ENCODE measurements around the gene AMBRA1.

- TF ChIP-seq EP300 (IDR thresholded peaks at IDR 0.05; ENCODE audit: borderline replicate concordance) (no peak), RAD21 (IDR thresholded peaks at IDR 0.05; ENCODE audit: low read depth) (no peak), TEAD4 (IDR thresholded peaks at IDR 0.05) (no peak), EGR1 (IDR thresholded peaks at IDR 0.05) (no peak), NFIC (IDR thresholded peaks at IDR 0.05) (no peak), REST (IDR thresholded peaks at IDR 0.05; ENCODE audit: low read depth) (no peak), TAF1 (IDR thresholded peaks at IDR 0.05; ENCODE audit: low read depth) (no peak), USF1 (IDR thresholded peaks at IDR 0.05) (no peak), FOXM1 (IDR thresholded peaks at IDR 0.05; ENCODE audit: borderline replicate concordance, low read depth) (no peak), CEBPB (IDR thresholded peaks at IDR 0.05) (no peak)
Observed at GRCh38 chr11:46594785-46595184, 962 bp upstream of the AMBRA1 start.

Measured in Ishikawa (cell line).